CD4-positive, alpha-beta T cell treated with Interleukin-15 for 1 hour (primary cell): ENCODE results near the gene HK2.
A peak's percentile ranks its signal among the peaks of the same experiment; 100 is the strongest.
"Not testable (repeated sequence)": the region's sequence is repeated elsewhere in the genome, so short reads cannot be mapped to it uniquely, and the experiment has no call there.

ENCODE experiments used
- DNase-seq: peaks from one replicate; pipeline ENCODE4 v3.0.0-alpha.2; 2020

HK2 gene

GRCh38 chr2:74833418-74834233, at the start of gene HK2:
Gene HK2 (plus strand): TSS chr2:74834127. CDS start chr2:74834581, 454 bp downstream.
- peak; percentile 89 for DNase-seq

- DNase-seq = peak; percentile 26
These were observed 44.7 kb upstream of the HK2 start for GRCh38 chr2:74789271-74789670.

GRCh38 chr2:74792282-74792681, 41.6 kb upstream of the HK2 start:
- DNase-seq = no peak

- not testable (repeated sequence) for DNase-seq
These were observed 39.0 kb upstream of the HK2 start for GRCh38 chr2:74794878-74795277.

- no peak for DNase-seq
These were observed 27.5 kb upstream of the HK2 start for GRCh38 chr2:74806355-74806839.

GRCh38 chr2:74806920-74807319, 27.0 kb upstream of the HK2 start:
- no peak for DNase-seq

GRCh38 chr2:74812787-74813590, 20.9 kb upstream of the HK2 start:
- no peak for DNase-seq

GRCh38 chr2:74814102-74814501, 19.8 kb upstream of the HK2 start:
- no peak for DNase-seq

- DNase-seq = no peak
These were observed 18.0 kb upstream of the HK2 start for GRCh38 chr2:74815941-74816340.

- no peak for DNase-seq
These were observed 17.2 kb upstream of the HK2 start for GRCh38 chr2:74816540-74817303.

- no peak for DNase-seq
These were observed 16.6 kb upstream of the HK2 start for GRCh38 chr2:74817304-74817675.

GRCh38 chr2:74819702-74820101, 14.2 kb upstream of the HK2 start:
- no peak for DNase-seq

GRCh38 chr2:74821177-74822126, 12.5 kb upstream of the HK2 start:
- no peak for DNase-seq

GRCh38 chr2:74822771-74823566, 11.0 kb upstream of the HK2 start:
- DNase-seq = no peak

GRCh38 chr2:74824679-74825078, 9.2 kb upstream of the HK2 start:
- no peak for DNase-seq

GRCh38 chr2:74828543-74828942, 5.4 kb upstream of the HK2 start:
- no peak for DNase-seq

- peak; percentile 48 for DNase-seq
These were observed 2.0 kb upstream of the HK2 start for GRCh38 chr2:74831693-74832530.

GRCh38 chr2:74834234-74834791, 386 bp downstream of the HK2 start:
- not testable (repeated sequence) for DNase-seq
